GM19452 (cell line): ENCODE data around the gene ALCAM.

Source experiments
- ATAC-seq: cut with Tn5 transposase; IDR thresholded peaks from one replicate; pipeline ENCODE4 v1.9.1; 2021; ENCODE audit not compliant: unreplicated experiment

Gene ALCAM

GRCh38 chr3:105521770-105522169 lies 155.1 kb downstream of the ALCAM start:
- no peak for ATAC-seq

GRCh38 chr3:105523501-105523900 lies 156.8 kb downstream of the ALCAM start:
- no peak for ATAC-seq

- no peak for ATAC-seq
Measured at GRCh38 chr3:105525531-105525930, 158.8 kb downstream of the ALCAM start.

GRCh38 chr3:105526360-105527111 lies 159.8 kb downstream of the ALCAM start:
- ATAC-seq, result no peak

GRCh38 chr3:105527535-105527934 lies 160.8 kb downstream of the ALCAM start:
- ATAC-seq, result no peak

- ATAC-seq, result peak; percentile 74
Measured at GRCh38 chr3:105527949-105528348, 161.2 kb downstream of the ALCAM start.

GRCh38 chr3:105528955-105529354 lies 162.2 kb downstream of the ALCAM start:
- ATAC-seq, result no peak

- no peak for ATAC-seq
Measured at GRCh38 chr3:105529456-105529855, 162.7 kb downstream of the ALCAM start.

- no peak for ATAC-seq
Measured at GRCh38 chr3:105532251-105532650, 165.5 kb downstream of the ALCAM start.

- no peak for ATAC-seq
Measured at GRCh38 chr3:105533960-105534359, 167.3 kb downstream of the ALCAM start.

- no peak for ATAC-seq
Measured at GRCh38 chr3:105534491-105534890, 167.8 kb downstream of the ALCAM start.

- ATAC-seq, result no peak
Measured at GRCh38 chr3:105537371-105538080, 170.8 kb downstream of the ALCAM start.

GRCh38 chr3:105538483-105538882 lies 171.8 kb downstream of the ALCAM start:
- no peak for ATAC-seq

GRCh38 chr3:105539897-105540296 lies 173.2 kb downstream of the ALCAM start:
- ATAC-seq, result no peak

- ATAC-seq, result no peak
Measured at GRCh38 chr3:105542282-105543019, 175.7 kb downstream of the ALCAM start.

- no peak for ATAC-seq
Measured at GRCh38 chr3:105545051-105545450, 178.3 kb downstream of the ALCAM start.

- no peak for ATAC-seq
Measured at GRCh38 chr3:105553851-105554250, 187.1 kb downstream of the ALCAM start.

- no peak for ATAC-seq
Measured at GRCh38 chr3:105555206-105555605, 188.5 kb downstream of the ALCAM start.

GRCh38 chr3:105559856-105560255 lies 193.1 kb downstream of the ALCAM start:
- no peak for ATAC-seq

- ATAC-seq, result no peak
Measured at GRCh38 chr3:105561876-105562275, 195.2 kb downstream of the ALCAM start.

- ATAC-seq, result no peak
Measured at GRCh38 chr3:105564546-105565288, 198.0 kb downstream of the ALCAM start.
